Measurements from ENCODE around the gene SLC6A13. TPM values are rescaled to one million over a fixed set of nuclear protein-coding genes. Genes with fewer than 3 reads are reported as not detected.

The SLC6A13 gene
- total RNA-seq, 1 donor from 2014 or later = not detected

DNA sequence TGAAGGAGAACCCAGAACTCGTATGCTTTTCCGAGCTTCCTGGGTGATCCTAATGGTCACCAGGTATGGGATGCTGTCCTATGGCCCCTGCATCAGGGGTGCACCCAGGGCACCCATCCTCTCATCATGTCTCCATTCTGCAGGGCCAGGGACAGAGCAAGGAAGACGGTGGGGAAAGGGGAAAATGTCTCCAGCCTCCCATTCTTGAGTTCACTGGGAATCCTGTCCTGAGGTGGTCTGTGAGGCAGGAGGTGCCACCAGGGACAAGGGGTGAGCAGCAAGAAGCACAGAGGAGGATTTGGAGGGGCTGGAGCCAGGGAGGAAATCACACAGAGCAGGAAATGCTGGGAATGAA, 33.8 kb downstream of the SLC6A13 start:
- TF ChIP-seq, protein P1, sequence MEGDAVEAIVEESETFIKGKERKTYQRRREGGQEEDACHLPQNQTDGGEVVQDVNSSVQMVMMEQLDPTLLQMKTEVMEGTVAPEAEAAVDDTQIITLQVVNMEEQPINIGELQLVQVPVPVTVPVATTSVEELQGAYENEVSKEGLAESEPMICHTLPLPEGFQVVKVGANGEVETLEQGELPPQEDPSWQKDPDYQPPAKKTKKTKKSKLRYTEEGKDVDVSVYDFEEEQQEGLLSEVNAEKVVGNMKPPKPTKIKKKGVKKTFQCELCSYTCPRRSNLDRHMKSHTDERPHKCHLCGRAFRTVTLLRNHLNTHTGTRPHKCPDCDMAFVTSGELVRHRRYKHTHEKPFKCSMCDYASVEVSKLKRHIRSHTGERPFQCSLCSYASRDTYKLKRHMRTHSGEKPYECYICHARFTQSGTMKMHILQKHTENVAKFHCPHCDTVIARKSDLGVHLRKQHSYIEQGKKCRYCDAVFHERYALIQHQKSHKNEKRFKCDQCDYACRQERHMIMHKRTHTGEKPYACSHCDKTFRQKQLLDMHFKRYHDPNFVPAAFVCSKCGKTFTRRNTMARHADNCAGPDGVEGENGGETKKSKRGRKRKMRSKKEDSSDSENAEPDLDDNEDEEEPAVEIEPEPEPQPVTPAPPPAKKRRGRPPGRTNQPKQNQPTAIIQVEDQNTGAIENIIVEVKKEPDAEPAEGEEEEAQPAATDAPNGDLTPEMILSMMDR (conservative IDR thresholded peaks at IDR 0.05; ENCODE audit: low read depth, low read length) = no peak
- no peak for DNase-seq (ENCODE audit: low read depth)
- H3K4me3 ChIP-seq (ENCODE audit: low read depth, low read length) = no peak overlapping the region

DNA sequence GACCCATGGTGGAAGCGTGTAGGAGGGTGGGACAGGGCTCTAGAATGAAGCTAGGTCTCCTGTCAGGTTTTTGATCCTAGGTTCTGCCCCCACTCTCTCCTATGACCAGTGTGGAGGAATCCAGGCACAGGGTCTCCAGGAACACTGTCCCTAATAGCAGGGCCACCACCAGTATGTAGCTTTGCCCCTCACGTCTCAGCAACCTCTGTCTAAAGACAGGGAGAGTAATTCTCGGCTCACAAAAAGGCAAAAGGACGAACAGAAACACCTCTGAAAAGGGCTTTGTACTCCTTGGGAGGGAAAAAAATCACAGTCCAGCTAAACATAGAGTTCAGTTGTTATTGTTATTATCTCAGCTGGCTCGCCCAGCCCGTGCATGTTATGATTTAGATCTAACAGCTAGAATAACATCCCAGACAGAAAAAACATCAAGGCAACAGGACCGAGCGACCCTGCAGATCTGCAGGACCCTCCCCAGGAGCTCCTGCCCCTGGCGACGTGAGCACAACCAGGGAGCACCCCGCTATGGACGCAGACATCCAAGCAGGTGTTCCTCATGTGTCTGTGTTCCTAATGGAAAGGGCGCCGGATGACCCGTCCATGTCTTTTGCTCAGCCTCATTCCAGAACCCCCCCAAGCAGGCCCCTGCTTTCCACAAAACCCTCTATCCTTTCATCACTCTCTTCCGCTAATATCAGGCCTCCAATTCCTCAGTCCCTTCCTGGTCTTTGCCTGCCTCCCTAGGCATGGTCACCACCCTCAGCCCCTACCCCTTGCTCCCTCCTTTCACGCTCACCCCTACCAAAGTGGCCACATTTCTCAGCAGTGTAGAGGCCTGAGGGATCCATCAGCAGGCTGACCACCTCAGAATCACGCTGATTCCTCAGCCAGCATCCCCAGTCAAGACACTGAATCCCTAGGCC, 34.5 kb downstream of the SLC6A13 start:
- DNase-seq (ENCODE audit: low read depth) = no peak
- no peak overlapping the region for H3K4me3 ChIP-seq (ENCODE audit: low read depth, low read length)
- TF ChIP-seq, protein P1 (conservative IDR thresholded peaks at IDR 0.05; ENCODE audit: low read depth, low read length) = no peak

DNA sequence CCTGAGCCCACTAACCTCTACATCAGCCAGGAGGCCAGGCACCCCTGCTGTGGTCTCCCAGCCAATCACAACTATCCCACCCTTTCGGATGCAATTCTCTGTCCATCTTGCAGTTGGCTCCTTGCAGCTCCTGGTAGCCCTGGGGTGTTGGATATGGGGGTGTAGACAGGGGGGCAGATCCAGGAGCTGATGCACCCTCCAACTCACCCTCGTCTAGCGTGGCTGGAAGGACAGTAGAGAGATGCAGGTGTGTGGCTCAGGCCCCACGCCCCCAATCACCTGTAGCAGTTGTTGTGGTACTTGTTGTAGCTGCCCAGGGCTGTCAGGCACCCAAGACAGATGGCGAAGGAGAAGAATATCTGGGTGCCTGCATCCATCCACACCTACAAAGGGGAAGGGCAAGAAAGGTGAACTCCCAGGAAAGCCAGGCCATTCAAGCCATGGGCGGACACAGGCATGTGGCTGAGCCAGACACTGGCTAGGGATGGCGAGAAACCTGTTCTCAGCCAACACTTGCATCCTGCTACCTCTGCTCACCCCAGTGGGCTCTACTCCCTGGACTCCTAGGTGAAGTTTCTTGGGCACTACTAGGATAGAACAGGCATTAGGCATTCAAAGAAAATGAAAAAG, 35.2 kb downstream of the SLC6A13 start:
- no peak overlapping the region for H3K4me3 ChIP-seq (ENCODE audit: low read depth, low read length)
- DNase-seq (ENCODE audit: low read depth) = no peak
- TF ChIP-seq, protein P1 (conservative IDR thresholded peaks at IDR 0.05; ENCODE audit: low read depth, low read length) = no peak

DNA sequence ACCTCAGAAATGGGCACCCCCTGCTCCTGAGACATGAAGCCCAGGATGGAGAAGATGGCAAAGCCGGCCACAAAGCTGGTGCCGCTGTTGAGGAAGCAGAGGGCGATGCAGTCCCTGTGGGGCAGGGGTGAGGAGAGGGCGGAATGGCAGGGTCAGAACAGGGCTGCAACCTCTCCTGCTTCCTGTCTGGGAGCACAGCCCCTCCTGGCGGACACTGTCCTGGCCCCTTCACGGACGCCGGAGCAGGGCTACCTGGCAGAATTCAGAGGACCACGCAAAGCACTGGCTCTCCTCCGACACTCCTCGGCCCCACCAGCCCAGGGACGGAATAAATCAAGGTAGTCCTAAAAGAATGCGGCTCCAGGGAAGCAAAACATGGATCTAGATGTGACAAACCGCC, 36.2 kb downstream of the SLC6A13 start:
- DNase-seq (ENCODE audit: low read depth) = no peak
- TF ChIP-seq, protein P1 (conservative IDR thresholded peaks at IDR 0.05; ENCODE audit: low read depth, low read length) = no peak

DNA sequence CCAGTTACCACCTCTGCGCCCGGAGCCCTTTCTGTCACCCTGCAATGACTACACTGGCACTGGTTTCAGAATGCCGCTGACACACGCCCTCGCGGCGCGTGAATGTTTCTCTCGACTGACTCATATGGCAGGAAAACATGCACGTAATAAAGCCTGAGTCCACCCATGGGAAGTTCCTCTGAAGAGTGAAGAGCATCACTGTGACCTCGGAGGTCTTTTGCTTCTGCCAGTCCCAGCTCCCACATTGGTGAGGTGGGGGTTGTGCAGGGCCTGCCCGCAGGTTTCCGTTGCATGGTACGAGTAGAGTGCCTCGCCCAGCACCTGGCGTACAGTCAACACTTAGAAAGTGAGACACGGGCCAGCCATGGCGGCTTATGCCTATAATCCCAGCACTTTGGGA, 37.6 kb downstream of the SLC6A13 start:
- DNase-seq (ENCODE audit: low read depth) = no peak
- TF ChIP-seq, protein P1 (conservative IDR thresholded peaks at IDR 0.05; ENCODE audit: low read depth, low read length) = no peak
- H3K4me3 ChIP-seq (ENCODE audit: low read depth, low read length) = no peak overlapping the region

More for the DNA sequence above, 36.2 kb downstream of the SLC6A13 start:
- no peak overlapping the region for H3K4me3 ChIP-seq (ENCODE audit: low read depth, low read length)

DNA sequence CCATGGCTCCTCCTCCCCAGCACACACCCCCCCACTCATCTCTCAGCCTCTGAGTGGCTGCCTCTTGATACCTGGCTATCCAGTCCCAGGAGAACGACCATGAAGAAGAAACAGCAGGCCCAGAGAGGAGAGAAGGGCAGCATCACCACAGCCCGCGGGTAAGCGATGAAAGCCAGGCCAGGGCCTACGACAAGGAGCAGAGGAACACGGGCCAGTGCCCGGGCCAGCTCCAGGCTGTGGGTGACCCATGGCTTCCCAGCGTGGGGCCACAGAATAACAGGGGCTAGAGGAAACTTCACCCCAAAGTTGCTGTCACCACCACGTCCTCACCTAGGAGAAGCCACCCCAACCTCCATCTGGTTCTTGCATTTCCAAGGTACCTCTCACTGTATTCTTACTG, 38.3 kb downstream of the SLC6A13 start:
- TF ChIP-seq, protein P1 (conservative IDR thresholded peaks at IDR 0.05; ENCODE audit: low read depth, low read length) = no peak

More for the DNA sequence above, 38.3 kb downstream of the SLC6A13 start:
- DNase-seq (ENCODE audit: low read depth) = no peak
- H3K4me3 ChIP-seq (ENCODE audit: low read depth, low read length) = no peak overlapping the region

Measured in epithelial cell of proximal tubule (primary cell).